Activated T-cell treated with anti-CD3 and anti-CD28 coated beads for 24 hours (primary cell): Measurements from ENCODE around the gene ABI3.

ENCODE experiments used
- DNase-seq: peaks from one replicate; pipeline ENCODE4 v3.0.0-alpha.2; 2020; ENCODE audit warnings: low read depth

The ABI3 gene

GRCh38 chr17:49197346-49197998, 13.0 kb upstream of the ABI3 start:
- no peak for DNase-seq

DNA sequence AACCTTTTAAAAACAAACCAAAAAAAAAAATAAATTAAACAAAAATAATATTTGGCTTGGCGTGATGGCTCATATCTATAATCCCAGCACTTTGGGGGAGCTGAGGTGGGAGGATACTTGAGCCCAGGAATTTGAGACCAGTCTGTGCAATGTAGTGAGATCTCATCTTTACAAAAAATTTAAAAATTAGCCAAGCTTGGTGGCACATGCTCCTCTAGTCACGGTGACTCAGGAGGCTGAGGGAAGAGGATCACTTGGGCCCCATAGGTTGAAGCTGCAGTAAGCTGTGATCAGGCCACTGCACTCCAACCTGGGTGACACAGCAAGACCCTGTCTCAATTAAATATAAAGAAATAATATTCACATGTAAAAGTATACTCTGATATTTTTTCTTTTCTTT, 12.3 kb upstream of the ABI3 start:
- no peak for DNase-seq

DNA sequence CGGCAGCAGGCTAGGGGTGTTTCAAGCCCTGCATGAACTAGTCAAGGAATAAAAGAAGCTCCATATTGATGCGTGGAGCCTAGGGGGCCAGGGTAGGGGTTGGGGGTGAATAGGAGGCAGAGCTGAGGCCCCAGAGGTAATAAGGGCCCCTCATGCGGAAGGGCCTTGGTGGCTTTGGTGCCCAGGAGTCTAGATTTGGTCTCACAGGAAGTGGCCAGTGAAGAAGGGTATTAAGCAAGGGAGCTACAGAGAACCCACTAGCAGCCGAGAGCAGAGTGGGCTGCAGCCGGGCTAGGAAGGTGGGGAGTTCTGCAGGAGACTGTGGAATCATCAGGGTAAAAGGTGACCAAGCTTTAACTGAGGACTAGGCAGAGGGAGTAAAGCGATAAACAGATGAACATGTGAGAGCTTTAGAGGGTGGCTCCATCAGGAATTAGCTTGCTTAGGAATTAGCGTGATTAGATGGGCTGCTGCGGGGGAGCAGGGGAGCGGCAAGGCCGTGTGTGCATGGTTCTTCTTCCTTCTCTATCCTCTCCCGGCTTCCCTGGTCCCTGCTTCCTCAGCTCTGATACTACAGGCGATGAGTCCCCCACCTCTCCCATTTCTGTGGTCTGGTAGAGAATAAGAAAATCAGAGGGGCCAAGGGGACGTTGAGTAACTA, 10.0 kb upstream of the ABI3 start:
- no peak for DNase-seq

- no peak for DNase-seq
Observed at GRCh38 chr17:49201481-49201927, 9.0 kb upstream of the ABI3 start.

- DNase-seq: no peak
Observed at GRCh38 chr17:49203796-49204195, 6.7 kb upstream of the ABI3 start.

DNA sequence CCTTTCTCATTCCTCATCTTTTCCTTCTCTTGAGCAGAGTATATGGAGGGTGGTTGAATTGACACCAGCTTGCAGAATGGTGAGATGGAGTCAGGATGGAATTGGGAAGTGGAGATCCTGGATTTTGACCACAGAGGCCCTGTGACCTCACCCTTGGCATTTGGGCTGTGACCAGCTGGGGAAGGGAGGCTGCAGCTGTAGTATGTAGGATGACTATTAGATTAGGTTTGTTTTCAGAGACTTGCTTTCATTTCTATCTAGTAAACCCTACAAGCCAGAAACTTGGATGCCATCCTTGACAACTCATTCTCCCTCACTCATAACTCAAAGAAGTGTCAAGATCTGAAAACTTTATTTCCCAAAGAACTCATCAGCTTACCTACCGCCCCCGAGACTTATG, 6.0 kb upstream of the ABI3 start:
- DNase-seq: no peak

GRCh38 chr17:49209061-49209571, 1.4 kb upstream of the ABI3 start:
- DNase-seq: no peak

GRCh38 chr17:49213399-49213798, 2.9 kb downstream of the ABI3 start:
- DNase-seq: no peak

- no peak for DNase-seq
Observed at GRCh38 chr17:49213847-49214246, 3.3 kb downstream of the ABI3 start.

- no peak for DNase-seq
Observed at GRCh38 chr17:49214676-49215360, 4.3 kb downstream of the ABI3 start.

DNA sequence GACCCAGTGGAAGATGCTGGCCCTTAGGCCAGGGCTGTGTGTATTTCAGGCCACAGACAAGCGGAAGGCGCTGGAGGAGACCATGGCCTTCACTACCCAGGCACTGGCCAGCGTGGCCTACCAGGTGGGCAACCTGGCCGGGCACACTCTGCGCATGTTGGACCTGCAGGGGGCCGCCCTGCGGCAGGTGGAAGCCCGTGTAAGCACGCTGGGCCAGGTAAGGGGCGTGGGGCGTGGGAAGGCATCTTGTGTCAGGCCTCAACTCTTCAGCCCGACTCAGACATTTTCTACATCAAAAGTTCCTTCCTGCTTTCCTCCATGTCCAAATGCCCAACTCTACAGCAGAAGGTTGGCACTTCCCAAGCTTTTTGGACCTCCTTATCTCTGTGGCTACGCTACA, 6.0 kb downstream of the ABI3 start:
- DNase-seq: no peak

DNA sequence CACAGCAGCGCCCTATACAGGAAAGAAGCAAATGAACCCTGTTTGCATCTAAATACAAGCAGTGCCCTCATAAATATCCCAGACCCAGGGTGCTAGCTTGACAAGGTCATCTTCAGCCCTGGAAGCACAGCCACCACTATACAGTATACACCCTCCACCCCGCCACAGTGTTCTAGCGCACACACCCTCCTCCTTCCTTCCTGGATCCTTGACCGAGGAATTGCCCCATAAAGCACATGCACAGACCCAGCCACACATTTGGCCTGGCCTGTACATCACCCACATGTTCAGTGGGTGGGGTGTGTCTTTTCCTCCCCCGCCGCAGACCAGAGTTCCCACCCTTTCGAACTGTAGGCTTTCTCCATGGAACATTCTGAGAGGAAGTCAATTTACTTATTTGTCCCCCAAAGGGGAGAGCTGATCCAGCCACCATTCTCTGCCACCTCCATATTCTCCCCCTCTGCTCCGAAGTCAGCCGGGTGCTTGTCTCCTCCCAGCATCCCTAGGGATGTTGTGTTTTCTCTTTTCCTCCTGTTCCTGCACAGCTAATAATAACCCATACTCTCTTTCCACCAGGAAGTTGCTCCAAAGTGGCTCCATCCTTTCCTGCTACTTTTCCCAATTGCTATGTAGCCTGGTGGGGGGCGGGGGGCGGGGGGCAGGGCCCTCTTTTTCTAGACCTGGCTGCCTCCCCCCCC, 6.6 kb downstream of the ABI3 start:
- DNase-seq: no peak

GRCh38 chr17:49217651-49218413, 7.3 kb downstream of the ABI3 start:
- DNase-seq: peak; percentile 49

DNA sequence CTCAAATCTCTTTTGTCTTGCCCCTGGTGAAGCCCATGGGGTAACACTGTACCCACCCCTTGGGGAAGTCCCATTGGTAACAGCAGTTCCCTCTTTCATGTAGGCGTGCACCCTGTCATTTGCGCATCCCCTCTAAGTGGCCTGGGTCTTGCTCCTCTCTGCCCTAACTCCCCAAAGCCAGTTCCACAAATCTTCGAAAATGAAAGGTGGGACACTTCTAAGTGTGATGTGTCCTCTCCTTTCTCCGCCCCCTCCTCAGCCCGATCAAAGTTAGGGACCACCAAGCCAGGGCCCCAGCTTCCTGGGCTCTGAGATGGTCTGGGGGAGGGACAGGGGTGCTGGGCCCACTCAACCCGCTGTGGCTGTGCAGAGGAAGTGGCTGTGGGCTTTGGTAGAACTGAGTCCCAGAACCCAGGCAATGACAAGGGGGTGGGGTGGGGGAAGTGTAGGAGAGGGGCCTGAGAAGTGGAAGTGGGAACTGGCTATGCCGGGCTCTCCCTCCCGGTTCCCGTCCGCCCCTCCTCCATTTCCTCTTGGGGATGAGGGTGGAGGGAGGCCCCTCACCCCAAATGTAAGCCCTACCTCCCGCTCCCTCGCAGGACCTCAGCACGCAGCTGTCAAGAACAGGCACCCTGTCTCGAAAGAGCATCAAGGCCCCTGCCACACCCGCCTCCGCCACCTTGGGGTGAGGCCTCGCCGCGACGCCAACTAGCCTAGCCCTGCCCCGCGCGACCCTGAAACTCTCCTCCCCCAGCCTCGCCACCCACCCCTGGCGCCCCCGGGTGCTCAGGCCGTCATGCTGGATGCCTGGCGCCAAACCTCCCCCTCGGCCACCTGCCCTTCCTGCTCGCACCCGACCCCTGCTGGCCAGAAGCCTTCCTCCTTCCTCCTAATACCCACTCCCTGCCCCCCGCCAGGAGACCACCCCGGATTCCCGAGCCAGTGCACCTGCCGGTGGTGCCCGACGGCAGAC, 8.7 kb downstream of the ABI3 start:
- no peak for DNase-seq

- DNase-seq: no peak
Observed at GRCh38 chr17:49219987-49220386, 9.5 kb downstream of the ABI3 start.

DNA sequence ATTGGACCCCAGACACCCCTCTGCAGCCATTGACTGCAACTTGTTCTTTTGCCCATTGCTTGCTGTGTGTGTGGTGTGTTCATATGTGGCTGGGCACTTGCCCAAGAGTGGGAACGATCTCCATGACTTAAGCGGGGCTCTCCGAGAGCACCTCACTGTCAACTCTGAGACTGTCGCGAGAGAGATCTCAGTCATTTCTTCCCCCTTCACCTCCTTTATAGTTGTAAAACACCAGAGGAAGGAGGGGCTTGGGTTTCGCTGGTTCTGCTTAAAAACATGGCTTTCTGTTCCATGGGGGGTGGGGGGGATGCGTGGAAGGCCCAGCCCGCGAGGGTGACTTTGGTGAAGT, 12.6 kb downstream of the ABI3 start:
- DNase-seq: no peak

DNA sequence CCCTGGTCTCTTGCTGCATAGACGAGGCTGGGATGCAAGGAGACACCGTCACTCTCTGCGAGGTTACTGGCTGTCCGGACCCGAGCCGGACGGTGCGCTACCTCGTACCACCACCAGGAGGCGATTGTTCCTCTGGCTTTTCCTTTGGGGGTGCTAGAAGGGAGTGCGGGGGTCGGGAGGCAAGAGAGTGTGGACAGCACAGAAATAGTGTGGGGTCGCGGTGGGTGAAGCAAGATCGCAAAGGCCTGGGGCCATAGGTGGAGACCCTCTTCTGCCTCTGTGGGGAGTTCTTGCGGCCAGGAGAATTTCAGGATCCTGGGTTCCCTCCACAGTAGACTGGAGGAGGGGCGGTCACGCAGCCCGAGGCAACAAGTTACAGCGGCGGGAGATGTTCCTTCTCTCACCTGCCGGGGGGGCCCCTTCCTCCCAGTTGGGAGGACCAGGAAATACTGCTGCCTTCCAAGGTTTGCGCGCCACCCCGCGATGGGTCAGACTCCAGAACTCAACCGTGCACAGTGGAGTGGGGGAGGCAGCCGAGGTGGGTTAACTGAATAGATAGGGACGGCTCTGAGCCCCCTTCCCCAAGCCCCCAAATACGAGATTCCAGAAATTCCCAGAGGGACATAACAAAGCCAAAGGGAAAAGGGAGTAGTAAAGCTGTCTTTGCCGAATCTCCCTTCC, 13.2 kb downstream of the ABI3 start:
- peak; percentile 63 for DNase-seq

GRCh38 chr17:49224198-49224996, 13.9 kb downstream of the ABI3 start:
- DNase-seq: no peak

- DNase-seq: no peak
Observed at GRCh38 chr17:49224997-49225337, 14.5 kb downstream of the ABI3 start.
